OCI-M1 (cell line): ENCODE data around the gene ANTXR1.

Experiments
- DNase-seq: peaks from one replicate; lab custom pipeline; 2025; lab: John Stamatoyannopoulos, UW

The ANTXR1 gene

DNA sequence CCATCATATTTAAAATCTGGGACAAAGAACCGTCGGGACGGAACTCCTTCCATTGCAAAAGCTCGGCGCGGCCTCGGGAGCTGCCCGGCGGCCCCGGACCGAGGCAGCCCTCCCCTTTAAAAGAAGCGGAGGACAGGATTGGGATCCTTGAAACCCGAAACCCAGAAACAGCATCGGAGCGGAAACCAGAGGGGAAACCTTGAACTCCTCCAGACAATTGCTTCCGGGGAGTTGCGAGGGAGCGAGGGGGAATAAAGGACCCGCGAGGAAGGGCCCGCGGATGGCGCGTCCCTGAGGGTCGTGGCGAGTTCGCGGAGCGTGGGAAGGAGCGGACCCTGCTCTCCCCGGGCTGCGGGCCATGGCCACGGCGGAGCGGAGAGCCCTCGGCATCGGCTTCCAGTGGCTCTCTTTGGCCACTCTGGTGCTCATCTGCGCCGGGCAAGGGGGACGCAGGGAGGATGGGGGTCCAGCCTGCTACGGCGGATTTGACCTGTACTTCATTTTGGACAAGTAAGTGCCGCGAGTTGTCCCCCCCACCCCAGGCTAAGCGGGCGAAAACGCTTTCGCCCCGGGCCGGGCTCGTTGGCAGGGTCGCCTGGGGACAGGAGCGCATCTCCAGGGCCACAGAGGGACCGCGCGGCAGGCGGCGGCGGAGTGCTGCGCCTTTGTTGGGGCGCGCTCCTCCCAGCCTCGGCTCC lies at the start of gene ANTXR1:
TSS of gene ANTXR1 (plus strand) at position 38 of the 698 bp plus-strand sequence. CDS start at position 359, 321 bp downstream.
- no peak for DNase-seq

DNA sequence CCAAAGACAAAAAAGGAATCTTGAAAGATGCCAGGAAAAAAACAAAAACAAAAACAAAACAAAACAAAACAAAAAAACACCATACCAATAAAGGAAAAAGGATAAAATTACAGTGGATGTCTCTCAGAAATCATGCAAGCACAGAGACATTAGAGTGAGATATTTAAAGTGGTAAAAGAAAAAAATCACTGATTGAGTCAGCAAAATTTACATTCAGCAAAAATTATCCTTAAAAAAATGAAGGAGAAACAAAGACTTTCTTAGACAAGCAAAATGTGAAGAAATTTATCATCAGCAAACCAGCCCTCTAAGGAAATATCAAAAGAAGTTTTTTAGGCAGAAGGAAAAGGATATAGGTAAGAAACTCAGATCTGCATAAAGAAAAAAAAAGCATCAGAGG lies 48.7 kb upstream of the ANTXR1 start:
- DNase-seq, result no peak

DNA sequence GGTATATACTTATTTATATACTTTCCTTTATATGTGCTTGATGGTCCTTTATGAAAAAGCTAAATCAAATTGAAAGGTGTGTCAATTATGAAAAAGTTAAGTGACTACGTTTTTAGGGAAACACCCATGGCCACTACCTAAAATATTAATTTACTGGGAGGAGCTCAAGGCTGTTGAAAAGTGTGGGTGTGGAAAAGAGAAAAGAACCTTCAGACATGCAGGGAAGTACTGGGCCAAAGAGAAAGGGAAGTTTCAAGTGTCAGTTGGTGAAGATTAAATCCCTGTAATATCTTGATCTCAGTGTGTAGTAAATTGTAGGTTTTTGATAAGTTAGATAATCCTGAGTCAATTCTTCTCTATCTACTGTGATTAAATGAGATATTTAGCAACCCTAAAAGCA lies 44.8 kb upstream of the ANTXR1 start:
- DNase-seq, result no peak

DNA sequence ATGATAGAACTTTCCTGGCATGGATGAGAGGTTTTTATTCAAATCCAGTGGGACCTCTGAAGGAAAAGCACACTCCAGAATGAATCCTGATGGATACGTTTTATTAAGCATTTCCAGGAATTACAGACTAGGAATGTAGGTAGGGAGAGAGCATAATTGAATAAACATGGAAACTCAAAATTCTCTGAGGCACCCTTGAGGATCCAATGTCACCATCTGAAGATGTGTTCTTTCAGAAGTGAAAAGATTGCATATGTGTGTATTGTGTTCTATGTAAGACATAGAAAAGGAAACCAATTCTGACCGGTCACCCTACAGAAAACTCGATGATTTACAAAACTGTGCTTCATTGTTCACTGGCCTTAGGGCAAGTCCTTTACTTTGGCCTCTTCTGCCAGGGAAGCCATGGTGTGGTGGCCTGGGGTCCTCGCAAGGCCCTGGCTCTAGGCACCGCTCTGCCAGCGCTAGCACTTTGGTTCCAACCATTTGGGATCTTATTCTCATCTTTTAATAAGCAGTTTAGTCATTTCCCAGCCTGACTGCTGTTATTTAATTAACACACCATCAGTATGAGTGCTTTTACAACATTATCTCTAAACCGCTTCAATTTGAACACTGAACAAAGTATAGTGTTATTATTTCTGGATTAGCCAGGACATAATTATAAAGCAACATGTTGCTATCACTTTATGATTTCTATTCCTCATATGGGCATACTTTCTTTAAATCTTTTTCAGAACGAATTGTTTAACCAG lies 43.1 kb upstream of the ANTXR1 start:
- no peak for DNase-seq

DNA sequence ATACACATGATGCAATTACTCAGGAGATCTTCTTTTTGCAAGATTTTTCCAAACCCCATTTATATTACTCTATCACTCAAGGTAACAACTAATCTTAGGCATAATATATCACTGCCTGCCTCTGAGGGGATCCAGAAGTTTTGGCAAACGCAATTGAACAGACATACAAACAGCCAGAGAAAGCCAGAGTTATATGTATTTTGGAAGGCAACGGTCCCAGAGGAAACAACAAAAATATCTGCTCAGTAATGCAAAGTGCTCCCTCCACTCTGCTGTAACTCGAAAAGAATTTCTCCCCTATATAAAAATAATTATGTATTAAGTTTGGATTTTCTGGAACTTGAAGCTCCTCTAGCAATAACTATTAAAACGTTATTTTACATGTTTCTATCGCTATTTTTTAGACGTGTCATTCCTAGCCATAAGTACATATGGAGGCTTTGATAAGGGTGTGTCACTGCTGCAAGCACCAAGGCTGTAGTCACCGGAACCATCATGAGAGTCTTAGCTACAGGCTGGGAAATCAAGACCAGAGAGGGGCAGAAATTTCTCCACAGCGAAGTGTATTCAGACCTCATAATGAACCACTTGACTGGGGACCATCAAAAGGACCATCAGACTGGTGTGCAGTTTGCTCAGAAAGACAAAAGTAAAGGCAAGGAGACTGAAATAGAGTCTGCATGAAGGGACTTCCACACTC lies 42.3 kb upstream of the ANTXR1 start:
- DNase-seq, result peak; percentile 13

DNA sequence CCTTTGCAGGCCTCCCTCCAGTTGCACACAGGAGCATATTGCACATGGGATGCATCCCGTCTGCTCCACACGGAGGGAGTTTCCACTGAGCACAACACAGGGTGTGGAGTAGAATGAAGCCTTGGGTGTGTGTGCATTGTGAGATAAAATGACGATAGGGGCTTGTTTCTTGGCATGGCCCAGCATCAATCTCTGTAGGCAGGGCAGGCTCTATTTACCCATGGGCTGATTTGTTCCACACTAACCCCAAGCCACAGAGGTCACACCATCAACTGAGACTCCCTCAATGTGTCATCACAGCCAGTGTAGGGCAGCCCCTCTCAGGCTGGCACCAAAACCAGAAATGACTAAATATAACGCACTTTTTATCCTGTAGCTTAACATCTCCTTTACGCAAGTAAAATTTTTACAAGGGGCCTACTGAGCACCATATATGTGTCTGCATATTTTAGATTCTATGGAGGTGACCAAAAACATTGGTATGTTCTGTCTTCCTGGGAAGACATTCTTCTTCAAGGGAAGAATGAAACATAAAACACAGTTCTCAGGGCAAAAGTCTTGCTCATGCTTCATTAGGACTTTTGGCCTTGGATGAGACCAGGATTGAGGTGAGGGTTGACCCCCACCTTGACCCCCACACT lies 41.3 kb upstream of the ANTXR1 start:
- no peak for DNase-seq

DNA sequence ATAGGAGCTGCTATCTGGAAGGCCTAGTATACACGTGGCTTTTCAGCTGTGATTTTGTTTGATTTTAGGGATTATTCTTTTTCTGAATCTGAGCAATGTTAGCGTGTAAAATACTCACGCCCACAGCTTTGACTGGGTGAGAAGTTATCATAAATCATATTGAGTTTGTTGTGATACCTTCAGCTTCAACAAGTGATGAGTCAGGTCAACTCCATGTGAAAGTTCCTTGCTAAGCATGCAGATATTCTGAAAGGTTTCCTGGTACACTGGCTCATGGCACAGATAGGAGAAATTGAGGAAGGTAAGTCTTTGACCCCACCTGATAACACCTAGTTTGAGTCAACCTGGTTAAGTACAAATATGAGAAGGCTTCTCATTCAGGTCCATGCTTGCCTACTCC lies 38.7 kb upstream of the ANTXR1 start, which contains the start of gene GKN1:
TSS of gene GKN1 (plus strand) at position 386 of the 400 bp plus-strand sequence. CDS start 42 bp downstream, outside the sequence.
- DNase-seq, result no peak

DNA sequence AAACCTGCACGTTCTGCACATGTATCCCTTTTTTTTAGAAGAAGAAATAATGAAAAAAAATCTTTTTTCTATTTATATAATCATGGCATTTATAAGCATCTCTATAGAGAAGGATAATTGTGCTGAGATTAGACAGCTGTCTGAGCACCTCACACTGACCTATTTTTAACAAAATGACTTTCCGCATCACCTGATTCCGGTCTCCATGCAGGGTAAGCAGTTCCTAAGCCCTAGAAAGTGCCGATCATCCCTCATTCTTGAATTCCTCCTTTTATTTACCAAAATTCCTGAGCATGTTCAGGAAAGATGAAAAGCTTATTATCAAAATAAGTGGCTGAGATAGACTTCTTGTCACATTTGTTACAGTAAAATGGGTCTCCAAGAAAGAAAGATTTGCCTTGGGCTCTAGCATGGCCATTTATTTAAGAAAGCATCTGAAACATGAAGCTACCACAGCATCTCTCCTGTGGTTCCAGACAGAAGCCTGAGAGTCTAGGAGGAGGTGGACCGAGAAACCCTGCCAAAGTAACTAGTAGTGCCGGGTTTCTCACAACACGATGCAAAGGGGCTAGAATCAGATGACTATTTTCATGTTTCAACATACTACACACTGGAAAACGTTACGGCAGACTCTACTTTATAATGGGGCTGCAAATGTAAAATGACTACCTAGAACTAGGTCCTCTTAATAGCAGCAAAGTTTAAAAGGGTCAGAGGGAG lies 37.9 kb upstream of the ANTXR1 start:
- DNase-seq, result no peak

DNA sequence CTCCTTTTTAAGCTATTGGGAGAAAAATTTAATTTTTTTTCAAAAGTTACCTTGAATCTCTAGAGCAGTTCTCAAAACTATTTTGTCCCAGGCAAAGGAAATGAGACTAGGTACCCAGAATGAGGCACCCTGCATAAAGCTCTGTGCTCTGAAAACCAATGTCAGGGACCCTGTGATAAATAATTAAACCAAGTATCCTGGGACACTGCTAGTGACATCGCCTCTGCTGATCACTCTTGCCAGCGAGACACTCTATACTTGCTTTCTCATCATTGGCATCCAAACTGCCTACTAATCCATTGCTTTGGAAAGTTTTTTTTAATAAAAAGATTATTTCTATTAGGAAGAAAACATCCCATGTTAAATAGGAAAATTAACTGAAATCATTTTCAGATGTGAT lies 37.1 kb upstream of the ANTXR1 start:
- DNase-seq, result no peak

DNA sequence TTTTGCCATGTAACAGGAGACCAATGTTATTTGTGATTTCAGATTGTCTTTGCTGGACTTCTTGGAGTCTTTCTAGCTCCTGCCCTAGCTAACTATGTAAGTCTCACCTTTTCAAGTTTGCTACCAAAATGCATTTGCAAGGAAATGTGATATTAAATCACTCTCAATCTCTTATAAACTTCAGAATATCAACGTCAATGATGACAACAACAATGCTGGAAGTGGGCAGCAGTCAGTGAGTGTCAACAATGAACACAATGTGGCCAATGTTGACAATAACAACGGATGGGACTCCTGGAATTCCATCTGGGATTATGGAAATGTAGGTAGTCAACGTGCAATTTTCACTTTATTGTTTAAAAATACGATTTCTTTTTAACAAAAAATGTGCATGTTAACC lies 35.5 kb upstream of the ANTXR1 start:
- no peak for DNase-seq

DNA sequence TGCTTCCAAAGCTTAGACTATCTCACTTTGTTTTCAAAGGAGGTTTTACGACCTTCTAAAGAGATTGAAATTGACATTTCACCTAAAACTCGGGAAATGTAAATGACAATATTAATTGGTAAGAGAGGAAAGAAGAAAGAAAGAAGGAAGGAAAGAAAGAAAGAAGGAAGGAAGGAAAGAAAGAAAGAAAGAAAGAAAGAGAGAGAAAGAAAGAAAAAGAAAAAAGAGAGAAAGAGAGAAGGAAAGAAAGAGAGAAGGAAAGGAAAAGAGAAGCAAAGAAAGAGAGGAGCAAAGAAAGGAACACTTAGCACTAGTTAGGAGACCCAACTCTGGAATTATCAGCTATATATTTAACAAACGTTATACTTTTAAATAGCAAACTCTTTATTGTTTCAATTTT lies 34.9 kb upstream of the ANTXR1 start:
- no peak for DNase-seq

DNA sequence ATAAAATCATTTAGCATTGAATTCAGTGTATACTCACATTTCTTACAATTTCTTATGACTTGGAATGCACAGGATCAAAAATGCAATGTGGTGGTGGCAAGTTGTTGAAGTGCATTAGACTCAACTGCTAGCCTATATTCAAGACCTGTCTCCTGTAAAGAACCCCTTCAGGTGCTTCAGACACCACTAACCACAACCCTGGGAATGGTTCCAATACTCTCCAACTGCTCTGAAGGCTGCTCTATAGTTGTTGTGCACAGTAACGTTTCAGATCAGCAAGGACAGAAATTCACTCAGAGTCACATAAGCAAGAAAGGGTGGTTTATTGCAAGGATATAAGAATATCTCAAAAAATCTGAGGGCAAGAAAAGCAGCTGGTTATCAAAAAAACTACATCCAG lies 32.0 kb upstream of the ANTXR1 start:
- no peak for DNase-seq

DNA sequence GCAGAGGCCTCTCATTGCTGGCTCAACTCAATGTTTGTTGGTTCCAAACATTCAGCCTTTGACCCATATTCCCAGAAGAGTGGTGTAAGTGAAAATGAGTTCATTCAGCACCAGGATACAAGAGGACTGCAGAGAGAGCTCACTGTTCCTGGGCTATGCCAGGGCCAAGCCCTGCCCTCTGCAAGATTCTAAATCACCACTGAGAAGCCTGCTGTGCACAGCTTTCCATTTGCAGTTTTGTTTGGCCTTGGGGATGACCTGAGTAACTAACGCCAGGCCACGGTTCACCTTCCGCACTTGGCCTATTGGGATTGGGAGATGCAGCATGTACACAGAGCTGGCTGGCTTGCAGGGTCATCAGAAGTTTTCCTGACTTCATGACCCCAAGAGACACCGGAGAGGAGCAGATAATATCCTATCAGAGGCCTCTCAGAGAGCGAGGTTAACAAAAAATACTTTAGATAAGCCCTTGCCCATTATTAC lies 25.9 kb upstream of the ANTXR1 start:
- DNase-seq, result no peak

DNA sequence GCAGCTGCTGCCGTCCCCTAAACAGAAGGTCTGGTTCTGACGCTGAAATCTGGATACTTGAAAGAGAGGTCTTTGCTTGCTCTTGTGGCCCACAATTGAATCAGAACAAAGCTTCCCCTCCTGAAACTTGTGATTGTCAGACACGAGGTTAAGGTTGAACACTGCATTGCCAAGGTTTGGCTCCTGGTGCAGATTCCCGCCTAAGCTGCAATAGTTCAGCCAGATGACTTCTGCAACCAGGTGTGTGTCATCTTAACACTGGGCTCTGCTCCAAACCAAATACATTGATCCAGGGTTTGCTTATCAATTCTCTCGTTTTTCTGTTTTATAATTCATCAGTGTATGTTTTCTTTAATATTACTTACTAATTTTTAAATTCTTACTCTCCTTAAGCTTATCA lies 23.9 kb upstream of the ANTXR1 start:
- no peak for DNase-seq

DNA sequence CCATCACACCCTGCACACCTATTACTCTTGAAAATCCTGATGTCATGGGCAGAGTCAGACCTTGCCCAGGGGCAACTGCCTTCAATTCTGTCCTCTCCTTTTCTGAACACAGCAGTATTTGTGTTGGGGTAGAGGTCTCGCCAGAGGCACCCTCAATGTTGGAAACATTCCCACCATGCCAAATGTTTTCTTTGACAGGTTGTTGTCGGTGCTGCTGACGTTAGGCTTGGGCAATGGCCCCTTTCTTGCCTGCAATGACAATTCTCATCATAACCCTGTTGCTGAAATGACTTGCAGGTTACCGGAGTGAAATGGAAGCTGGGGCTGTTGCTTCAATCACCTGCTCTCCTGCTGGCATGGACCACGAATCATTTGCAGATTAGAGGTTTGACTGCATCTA lies 20.6 kb upstream of the ANTXR1 start:
- DNase-seq, result no peak

DNA sequence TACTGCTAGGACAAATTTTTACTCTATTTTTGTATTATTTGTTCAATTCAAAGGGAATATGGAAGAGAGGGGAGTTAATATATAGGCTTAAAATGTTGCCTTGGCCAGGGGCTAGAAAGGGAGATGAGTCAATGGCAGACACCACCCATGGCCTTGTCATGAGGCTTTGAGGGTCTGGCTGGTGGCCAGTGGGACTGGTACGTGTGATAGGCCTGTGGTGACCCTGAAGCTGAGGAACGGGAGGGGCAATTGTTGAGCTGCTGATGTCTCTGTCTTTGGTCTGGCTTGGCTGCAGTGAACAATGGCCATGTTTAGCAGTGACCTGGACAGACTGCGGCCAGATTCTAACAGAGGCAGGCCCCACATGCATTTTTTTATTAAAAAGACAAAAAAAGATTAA lies 20.0 kb upstream of the ANTXR1 start:
- DNase-seq, result peak; percentile 18

DNA sequence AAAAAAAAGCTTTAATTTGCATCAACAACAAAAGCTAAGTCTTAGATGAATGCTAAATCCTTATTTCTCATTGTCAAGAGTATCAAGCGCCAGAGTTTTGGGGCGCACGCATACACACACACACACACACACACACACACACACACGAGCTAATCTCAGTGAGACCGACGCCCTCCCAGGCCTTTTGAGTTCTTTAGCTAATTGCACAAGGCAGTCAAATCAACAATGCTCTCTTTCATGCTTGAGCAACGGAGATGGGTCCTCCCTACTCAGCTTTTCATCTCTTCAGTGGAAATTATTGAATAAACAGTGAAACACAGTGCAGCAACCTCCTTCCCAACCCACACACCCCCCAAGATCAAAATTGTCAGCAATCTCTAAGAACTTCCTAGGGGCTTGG lies 19.3 kb upstream of the ANTXR1 start:
- DNase-seq, result no peak

DNA sequence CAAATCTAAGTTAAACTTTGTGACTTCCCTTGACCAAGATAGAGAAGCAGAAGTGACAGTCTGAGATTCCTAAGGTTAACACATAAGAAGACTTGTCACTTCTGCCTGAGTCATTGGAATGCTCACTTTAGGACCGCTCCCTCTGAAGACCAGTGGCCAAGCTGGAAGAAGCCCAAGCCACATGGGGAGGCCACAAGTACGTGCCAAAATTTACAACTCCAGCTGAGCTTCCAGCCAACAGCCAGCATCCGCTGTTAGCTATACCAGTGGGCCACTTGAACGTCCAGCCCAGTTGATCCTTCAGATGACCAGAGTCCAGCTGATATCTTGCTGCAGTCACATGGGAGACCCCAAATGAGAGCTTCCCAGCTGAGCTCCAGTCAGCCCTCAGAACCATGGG lies 18.1 kb upstream of the ANTXR1 start:
- DNase-seq, result no peak

DNA sequence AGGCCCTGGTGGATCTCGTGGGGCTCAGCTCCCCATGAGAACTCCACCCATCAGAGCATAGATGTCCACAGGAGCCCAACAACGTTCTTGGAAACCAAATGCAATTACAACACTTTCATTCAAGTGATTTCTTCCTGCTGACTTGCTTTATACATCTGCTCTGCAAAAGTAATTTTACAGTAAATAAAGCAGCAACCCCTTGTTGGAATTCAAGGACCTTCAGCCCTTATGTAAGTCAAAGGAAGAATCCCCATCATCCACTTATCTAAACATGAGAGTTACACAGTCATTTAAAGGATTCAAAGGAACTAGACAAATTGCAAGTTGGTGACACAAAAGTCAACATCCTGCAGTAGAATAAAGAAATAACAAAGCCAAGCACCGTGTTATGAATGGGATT lies 17.1 kb upstream of the ANTXR1 start:
- no peak for DNase-seq

DNA sequence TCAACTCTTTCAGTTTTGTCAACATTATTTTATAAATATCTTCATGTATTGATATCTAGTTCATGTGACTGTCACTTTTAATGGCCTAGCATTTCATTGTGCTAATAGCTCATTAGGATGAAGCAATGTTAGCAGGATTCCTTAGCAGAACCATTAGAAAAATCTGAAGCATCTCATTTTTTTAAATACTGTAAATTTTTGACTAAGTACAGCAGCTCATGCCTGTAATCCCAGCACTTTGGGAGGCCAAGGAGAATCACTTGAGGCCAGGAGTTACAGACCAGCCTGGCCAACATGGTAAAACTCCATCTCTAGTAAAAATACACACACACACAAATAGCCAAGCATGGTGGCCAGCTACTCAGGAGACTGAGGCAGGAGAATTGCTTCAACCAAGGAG lies 15.6 kb upstream of the ANTXR1 start:
- DNase-seq, result no peak

DNA sequence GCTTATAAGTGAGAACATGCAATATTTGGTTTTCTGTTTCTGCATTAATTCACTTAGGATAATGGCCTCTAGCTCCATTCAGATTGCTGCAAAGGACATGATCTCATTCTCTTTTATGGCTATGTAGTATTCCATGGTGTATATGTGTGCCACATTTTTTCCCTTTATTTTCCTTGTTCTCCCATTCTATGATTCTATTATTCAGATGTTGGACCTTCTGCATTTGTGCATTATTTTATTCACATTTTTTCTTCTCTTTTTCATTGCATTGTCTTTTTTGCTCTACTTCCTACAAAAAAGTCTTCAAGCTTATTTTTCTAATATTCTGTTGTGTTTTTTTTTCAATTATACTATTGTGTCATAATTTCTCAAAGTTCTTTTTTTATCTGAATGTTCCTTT lies 11.1 kb upstream of the ANTXR1 start:
- no peak for DNase-seq

DNA sequence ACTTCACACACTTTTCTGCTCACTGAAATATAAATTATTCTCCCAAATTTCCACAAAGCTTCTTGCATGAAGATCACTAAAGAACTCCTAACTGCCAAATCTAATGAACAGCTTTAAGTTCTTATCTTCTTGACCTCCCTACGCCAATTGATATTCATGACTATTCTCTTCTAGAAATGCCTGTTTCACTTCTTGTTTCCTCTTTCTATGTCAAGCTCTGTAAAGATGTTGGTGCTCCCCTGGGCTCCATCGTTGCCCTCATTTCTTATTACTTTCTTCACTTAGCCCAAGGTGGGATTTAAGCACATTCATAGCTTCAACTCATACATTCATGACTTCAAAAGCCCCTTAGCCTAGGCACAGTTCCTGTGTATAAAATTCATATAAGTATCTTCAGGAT lies 9.2 kb upstream of the ANTXR1 start:
- no peak for DNase-seq
